Small intestine (tissue), 7 donors: ENCODE data around the gene PLAGL2. TPM values are rescaled to one million over a fixed set of nuclear protein-coding genes. Genes with fewer than 3 reads are reported as not detected.
A peak's percentile ranks its signal among the peaks of the same experiment; 100 is the strongest.
"Not testable (repeated sequence)": the region's sequence is repeated elsewhere in the genome, so short reads cannot be mapped to it uniquely, and the experiment has no call there.

Experiments
- DNase-seq, 2 donors: peaks; one replicate each; pipeline versions ENCODE4 v3.0.0 to v3.0.0-alpha.2; 2013
- FAIRE-seq: peaks from 2 replicates; lab custom pipeline; 2012; peaks lifted over from hg19 to GRCh38; lab: Jason Lieb, UNC
- H3K27ac ChIP-seq, 3 donors: one replicate each; pipeline ENCODE4 v1.5.1; 2013; ENCODE audit warnings: low read length in 2 of 3, mild to moderate bottlenecking in 2 of 3, control low read depth in 1 of 3, inconsistent platforms in 1 of 3, low read depth in 1 of 3, moderate library complexity in 1 of 3
- H3K27me3 ChIP-seq, 3 donors: one replicate each; pipeline ENCODE4 v1.6.1; 2013; ENCODE audit warnings: low read length in 3 of 3, inconsistent platforms in 1 of 3; ENCODE audit not compliant: control insufficient read depth in 3 of 3, insufficient read depth in 3 of 3
- H3K36me3 ChIP-seq, 3 donors: one replicate each; pipeline ENCODE4 v1.6.1; 2013; ENCODE audit warnings: low read length in 3 of 3, inconsistent platforms in 1 of 3, low read depth in 1 of 3, mild to moderate bottlenecking in 1 of 3, moderate library complexity in 1 of 3; ENCODE audit not compliant: control insufficient read depth in 3 of 3, insufficient read depth in 2 of 3
- H3K4me1 ChIP-seq, 3 donors: one replicate each; pipeline ENCODE4 v1.6.1; 2013; ENCODE audit warnings: low read length in 2 of 3, inconsistent platforms in 1 of 3, low read depth in 1 of 3, mild to moderate bottlenecking in 1 of 3, moderate library complexity in 1 of 3; ENCODE audit not compliant: control insufficient read depth in 3 of 3, insufficient read depth in 2 of 3
- H3K4me3 ChIP-seq, 3 donors: one replicate each; pipeline ENCODE4 v1.5.1; 2013; ENCODE audit warnings: low read length in 3 of 3, control low read depth in 1 of 3, inconsistent platforms in 1 of 3, low read depth in 1 of 3, mild to moderate bottlenecking in 1 of 3, moderate library complexity in 1 of 3
- H3K9me3 ChIP-seq, 2 donors: one replicate each; pipeline ENCODE4 v1.6.1; 2013; ENCODE audit warnings: low read depth in 1 of 2, low read length in 1 of 2; ENCODE audit not compliant: control insufficient read depth in 2 of 2, insufficient read depth in 1 of 2
- WGBS, 3 donors: extraction: QIAGEN DNeasy Blood & Tissue Kit; methylation state at CpG; one replicate each; pipeline ENCODE4 v1.1.7; 2013; 5-methylcytosine and 5-hydroxymethylcytosine counted together
- polyA plus RNA-seq, 4 donors: library from polyadenylated mRNA; stranded (reverse) in 3 of 4; unstranded in 1 of 4; fragments of 200-250 nt in 3 of 4; fragments of 120-200 nt in 1 of 4; gene quantifications; one replicate each; pipeline versions ENCODE4 v1.2.1 to v1.2.3, GENCODE V29; 2013
- donor health status: healthy with polysubstance abuse.
- donor health status: control.
- donor health status: control.
- donor health status: Bipolar disorder and iron deficiency.
- donor health status: healthy.

The PLAGL2 gene
- polyA plus RNA-seq, 4 donors = 3.2 to 129 (median 8.6) TPM

DNA sequence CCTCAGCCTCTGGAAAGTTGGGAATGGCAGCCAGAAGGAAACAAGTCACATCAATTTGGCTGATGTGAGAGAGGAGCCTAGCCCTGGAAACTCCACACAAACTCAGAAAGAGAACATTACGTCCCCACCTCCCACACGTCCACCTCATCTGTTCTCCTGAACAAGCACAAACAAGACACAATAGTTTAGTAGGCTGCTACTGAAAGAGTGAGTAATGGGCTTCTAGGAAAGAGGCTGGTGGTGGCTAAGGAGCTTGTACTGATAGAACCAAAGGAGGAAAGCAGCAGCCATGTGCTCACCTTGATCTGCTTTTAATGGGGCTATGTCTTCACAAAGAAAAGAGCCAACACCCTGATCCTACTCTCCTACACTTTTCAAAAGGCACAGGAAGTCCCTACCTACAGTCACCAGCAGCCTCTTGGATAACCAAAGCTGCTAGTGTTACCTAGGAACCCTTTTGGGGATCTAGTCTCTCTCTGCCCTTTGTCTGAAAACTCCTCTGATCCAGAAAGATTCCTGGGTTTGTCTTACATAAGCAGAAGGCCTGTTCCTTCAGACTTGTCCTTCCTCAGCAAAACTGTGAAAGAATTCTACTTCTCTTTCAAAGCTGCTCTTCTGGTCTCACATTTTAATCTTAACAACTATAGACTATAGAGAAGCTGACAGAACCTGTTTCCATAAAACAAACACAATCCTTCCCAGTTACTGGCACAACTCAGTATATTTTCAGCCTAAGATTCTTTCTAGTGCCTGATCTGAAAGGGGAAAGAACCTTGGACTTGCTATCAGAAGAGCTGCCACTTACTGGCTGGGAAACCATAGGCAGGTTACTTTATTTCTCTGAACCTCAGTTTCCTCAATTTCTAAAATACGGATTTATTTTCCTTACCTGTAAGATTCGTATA is 3.1 kb downstream of the PLAGL2 start:
- H3K27me3 ChIP-seq = no peaks in the 10 kb centered on the region
- 9 to 47% (median 18%) methylated on average over 4 of the region's 4 CpGs for WGBS, 3 donors
- H3K27ac ChIP-seq = peak overlapping the region; percentile 73 to 96 (median 88)
- no peaks in the 10 kb centered on the region for H3K9me3 ChIP-seq
- peaks cover 8 to 47% (median 14%) of the 10 kb centered on the region in 3 donors for H3K4me1 ChIP-seq
- H3K4me3 ChIP-seq = peak overlapping the region in 2 of 3 donors; percentile 95 to 99
- DNase-seq (peak in 1 of 2 donors; percentile 63), FAIRE-seq (no peak)
- H3K36me3 ChIP-seq = peaks cover 9 to 64% (median 11%) of the 10 kb centered on the region in 3 donors

DNA sequence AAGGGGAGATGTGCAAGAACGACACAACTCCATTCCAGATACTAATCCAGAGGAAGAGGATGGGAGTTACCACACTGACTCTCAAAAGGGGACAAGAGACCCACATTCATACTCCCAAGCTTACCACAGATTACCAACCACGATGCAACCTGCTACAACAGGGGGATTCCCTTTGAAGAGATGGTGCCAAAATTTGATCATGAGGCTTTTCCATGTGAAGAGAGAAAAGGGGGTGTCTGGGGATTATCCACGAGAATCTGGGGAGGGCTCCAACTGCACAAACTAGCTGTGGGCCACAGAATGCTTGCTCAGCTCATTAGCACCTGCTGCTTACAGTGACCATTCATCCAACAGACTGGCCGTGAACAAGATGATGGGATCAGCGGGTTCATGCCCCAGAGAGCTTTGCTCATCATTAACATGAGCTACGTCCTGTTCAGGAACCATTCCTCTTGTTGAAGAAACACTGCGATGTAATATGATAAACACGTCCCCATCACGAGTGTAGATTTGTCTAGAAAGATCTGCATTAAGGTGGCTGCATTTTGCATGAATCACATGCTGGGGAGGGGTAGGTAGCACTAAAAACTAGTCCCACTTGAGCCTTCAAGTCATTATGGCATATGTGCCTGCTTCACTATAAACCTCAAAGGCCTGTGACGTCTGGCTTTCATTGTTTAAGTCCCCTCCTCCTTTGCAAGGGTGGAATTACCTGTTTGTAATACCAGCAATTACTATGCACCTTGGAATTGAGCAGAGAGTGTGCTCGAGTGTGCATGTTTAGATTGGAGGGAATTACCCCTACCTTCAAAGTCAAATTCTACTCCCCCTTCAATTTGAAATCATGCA is 4.0 kb downstream of the PLAGL2 start:
- DNase-seq = peak; percentile 70 to 82
- 16 to 47% (median 35%) methylated on average over 11 of the region's 11 CpGs for WGBS, 3 donors
- H3K4me1 ChIP-seq = peaks cover 8 to 48% (median 12%) of the 10 kb centered on the region in 3 donors
- H3K4me3 ChIP-seq = peak overlapping the region in 2 of 3 donors; percentile 10 to 95
- H3K9me3 ChIP-seq = no peaks in the 10 kb centered on the region
- peak overlapping the region; percentile 73 to 96 (median 82) for H3K27ac ChIP-seq
- H3K36me3 ChIP-seq = peaks cover 9 to 63% (median 15%) of the 10 kb centered on the region in 3 donors
- no peaks in the 10 kb centered on the region for H3K27me3 ChIP-seq
- FAIRE-seq = no peak

DNA sequence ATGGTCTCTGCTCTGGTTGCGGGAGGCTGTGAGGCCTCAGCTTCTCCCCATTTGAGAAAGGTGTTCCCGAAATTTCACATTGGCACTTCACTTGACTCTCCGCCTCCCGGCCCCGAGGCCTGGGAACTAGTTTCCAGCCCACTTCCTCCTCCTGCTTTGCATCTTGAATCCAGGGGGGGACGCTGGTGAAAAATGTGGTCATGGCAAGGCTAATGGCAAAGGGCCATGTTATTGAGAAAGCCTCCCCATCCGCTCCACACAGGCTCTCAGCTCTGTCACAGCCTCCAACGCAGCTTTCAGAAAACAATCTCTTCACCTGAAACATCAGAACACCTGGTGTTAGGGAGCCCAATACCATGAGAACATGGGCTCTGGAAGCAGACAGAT is 5.6 kb downstream of the PLAGL2 start:
- Histone ChIP-seq H3K4me1 (peaks cover 8 to 48% (median 13%) of the 10 kb centered on the region in 3 donors), H3K27ac (peak overlapping the region in 1 of 3 donors; percentile 96)
- DNase-seq = no peak

DNA sequence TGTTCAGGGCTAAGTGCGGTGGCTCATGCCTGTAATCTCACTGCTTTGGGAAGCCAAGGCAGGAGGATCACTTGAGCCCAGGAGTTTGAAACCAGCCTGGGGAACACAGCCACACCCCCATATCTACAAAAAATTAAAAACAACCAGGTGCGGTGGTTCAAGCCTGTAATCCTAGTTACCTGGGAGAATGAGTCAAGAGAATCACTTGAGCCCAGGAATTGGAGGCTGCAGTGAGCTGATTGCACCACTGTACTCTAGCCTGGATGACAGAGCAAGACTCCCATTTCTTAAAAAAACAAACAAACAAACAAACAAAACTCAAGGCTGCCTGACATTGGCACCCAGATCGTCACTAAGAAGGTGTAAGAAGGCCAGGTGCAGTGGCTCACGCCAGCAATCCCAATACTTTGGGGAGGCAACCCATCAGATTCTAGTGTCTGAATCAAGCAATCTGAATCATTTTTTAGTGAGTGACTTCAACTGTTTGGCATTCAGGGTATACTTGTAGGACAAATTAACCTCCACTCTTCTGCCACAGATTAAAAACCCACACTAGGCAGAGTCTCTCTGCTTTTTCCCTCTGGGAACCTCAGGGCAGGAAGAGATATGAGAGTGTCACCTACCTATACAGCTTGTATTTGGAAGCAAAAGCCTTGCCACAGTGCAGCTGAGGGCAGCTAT is 6.1 kb downstream of the PLAGL2 start:
- WGBS, 3 donors = 68 to 84% (median 74%) methylated on average over 4 of the region's 4 CpGs
- DNase-seq = no peak
- Histone ChIP-seq H3K4me1 (peaks cover 5 to 49% (median 13%) of the 10 kb centered on the region in 3 donors), H3K27me3 (no peaks in the 10 kb centered on the region), H3K4me3 (peak overlapping the region in 1 of 3 donors; percentile 14), H3K36me3 (peaks cover 9 to 72% (median 24%) of the 10 kb centered on the region in 3 donors), H3K27ac (peak overlapping the region in 1 of 3 donors; percentile 96), H3K9me3 (no peaks in the 10 kb centered on the region)
- FAIRE-seq = no peak

More for the DNA sequence above, 5.6 kb downstream of the PLAGL2 start:
- Histone ChIP-seq H3K36me3 (peaks cover 9 to 71% (median 21%) of the 10 kb centered on the region in 3 donors), H3K4me3 (peak overlapping the region in 1 of 3 donors; percentile 14), H3K9me3 (no peaks in the 10 kb centered on the region), H3K27me3 (no peaks in the 10 kb centered on the region)
- WGBS, 3 donors = 68 to 73% (median 69%) methylated on average over 8 of the region's 8 CpGs
- FAIRE-seq = no peak

DNA sequence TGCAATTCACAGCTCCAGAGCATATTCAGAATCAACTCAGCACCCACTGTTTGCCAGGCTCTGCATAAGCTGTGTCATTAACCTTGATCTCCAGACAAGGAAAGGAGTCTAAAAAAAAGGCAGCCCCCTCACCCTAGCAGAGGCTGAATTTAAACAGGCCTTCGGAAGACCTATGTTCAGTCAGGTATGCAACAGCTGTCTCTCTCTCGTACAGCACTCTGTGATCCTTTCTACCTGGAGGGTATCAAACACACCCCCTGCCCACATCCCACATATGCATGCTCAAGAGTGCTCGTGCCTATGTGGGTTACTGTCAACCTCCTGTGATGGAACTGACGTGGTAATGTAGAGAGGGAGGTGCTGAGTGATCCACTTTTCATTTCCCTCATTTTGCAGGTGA is 8.5 kb downstream of the PLAGL2 start:
- no peak for FAIRE-seq

DNA sequence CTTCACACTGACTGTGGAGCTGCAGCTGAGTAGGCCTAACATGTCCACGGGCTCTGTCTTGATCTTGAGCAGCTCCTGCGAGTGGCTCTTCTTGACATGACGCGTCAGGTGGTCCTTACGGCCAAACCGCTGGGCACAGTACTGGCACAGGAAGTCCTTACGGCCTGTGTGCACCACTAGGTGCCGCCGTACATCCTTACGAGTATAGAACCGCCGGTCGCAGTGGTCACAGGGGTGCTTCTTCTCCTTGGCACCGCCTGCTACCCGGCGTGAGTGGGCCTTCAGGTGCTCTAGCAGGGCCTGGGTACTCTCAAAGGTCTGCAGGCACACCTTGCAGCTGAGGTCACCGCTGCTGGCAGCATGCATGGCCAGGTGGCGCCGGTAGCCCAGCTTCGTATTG is 10.4 kb downstream of the PLAGL2 start:
- not testable (repeated sequence) for FAIRE-seq

More for the DNA sequence above, 8.5 kb downstream of the PLAGL2 start:
- Histone ChIP-seq H3K27ac (peak overlapping the region in 2 of 3 donors; percentile 21 to 55), H3K4me1 (peaks cover 0 to 71% (median 13%) of the 10 kb centered on the region in 3 donors), H3K27me3 (no peaks in the 10 kb centered on the region), H3K9me3 (no peaks in the 10 kb centered on the region), H3K36me3 (peaks cover 17 to 84% (median 30%) of the 10 kb centered on the region in 3 donors), H3K4me3 (peak overlapping the region in 1 of 3 donors; percentile 1)
- peak in 1 of 2 donors; percentile 23 for DNase-seq
- 49 to 76% (median 55%) methylated on average over 4 of the region's 4 CpGs for WGBS, 3 donors

DNA sequence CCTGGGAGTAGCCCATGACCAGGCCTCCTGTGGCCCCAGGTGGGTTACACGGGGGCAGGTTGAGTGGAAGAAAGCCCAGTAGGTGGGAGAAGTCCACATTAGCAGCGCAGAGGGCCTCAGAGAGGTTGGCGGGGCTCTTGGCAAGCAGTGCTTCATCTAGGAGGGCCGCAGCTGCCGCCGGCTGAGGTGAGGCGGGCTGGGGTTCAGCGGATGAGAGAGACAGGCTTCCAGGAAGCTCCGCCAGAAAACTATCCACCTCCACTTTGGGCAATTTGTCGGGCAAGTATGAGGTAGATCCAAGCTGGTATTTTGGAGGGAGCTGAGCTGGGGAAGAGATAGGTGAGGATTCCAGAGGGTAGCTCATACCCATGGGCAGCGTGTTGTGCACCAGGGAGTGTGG is 10.9 kb downstream of the PLAGL2 start:
- peak overlapping the region in 1 of 3 donors; percentile 93 for H3K27ac ChIP-seq
- not testable (repeated sequence) for FAIRE-seq

More for the DNA sequence above, 10.4 kb downstream of the PLAGL2 start:
- H3K9me3 ChIP-seq, H3K27me3 ChIP-seq, H3K4me3 ChIP-seq: not testable (repeated sequence)
- 91 to 95% (median 94%) methylated on average over 20 of the region's 20 CpGs for WGBS, 3 donors
- H3K27ac ChIP-seq = peak overlapping the region in 1 of 3 donors; percentile 55
- peak in 1 of 2 donors; percentile 35 for DNase-seq
- H3K4me1 ChIP-seq = peaks cover 0 to 68% (median 1%) of the 10 kb centered on the region in 3 donors
- H3K36me3 ChIP-seq = peaks cover 17 to 86% (median 28%) of the 10 kb centered on the region in 3 donors

More for the DNA sequence above, 10.9 kb downstream of the PLAGL2 start:
- not testable (repeated sequence) for H3K4me3 ChIP-seq, H3K9me3 ChIP-seq, H3K27me3 ChIP-seq, DNase-seq
- Histone ChIP-seq H3K4me1 (peaks cover 0 to 68% (median 1%) of the 10 kb centered on the region in 3 donors), H3K36me3 (peaks cover 14 to 85% (median 27%) of the 10 kb centered on the region in 3 donors)
- WGBS, 3 donors = 93 to 95% (median 94%) methylated on average over 11 of the region's 11 CpGs
